H1 (cell line): ENCODE results near the gene USF1. TPM values are rescaled to one million over a fixed set of nuclear protein-coding genes. Genes with fewer than 3 reads are reported as not detected.

Experiments
- CTCF ChIA-PET: fragments of 300-600 bp; sonication (Branson Sonifier 250); formaldehyde crosslinking; loops from one replicate; lab custom pipeline; 2021; ENCODE audit not compliant: partially characterized antibody; lab: Charles Lee
- POLR2A ChIA-PET: fragments of 300-600 bp; sonication (Branson Sonifier 250); formaldehyde crosslinking; loops from one replicate; lab custom pipeline; 2021; ENCODE audit warnings: inconsistent platforms; ENCODE audit not compliant: partially characterized antibody; lab: Charles Lee
- DNase-seq, 2 experiments: peaks; one replicate each; pipeline versions ENCODE4 v3.0.0 to v3.0.0-alpha.2; 2010 to 2022; ENCODE audit warnings: low spot score in 2 of 2, low read depth in 1 of 2, mixed read lengths in 1 of 2
- FAIRE-seq: peaks from 2 replicates; lab custom pipeline; 2011; peaks lifted over from hg19 to GRCh38; lab: Jason Lieb, UNC
- H2AFZ ChIP-seq: 2 replicates; pipeline ENCODE4 v1.8.1; 2012; ENCODE audit warnings: low read length, inconsistent platforms
- H2AK5ac ChIP-seq: 2 replicates; pipeline ENCODE4 v1.6.1; 2013; ENCODE audit warnings: low read depth, low read length
- H2BK120ac ChIP-seq: replicated peaks from 2 replicates; pipeline ENCODE3; 2013; ENCODE audit warnings: low read depth, low read length, inconsistent platforms
- H2BK12ac ChIP-seq: 2 replicates; pipeline ENCODE4 v1.6.1; 2013; ENCODE audit warnings: low read depth, low read length
- H2BK15ac ChIP-seq: 2 replicates; pipeline ENCODE4 v1.6.1; 2013; ENCODE audit warnings: low read length
- H2BK20ac ChIP-seq: 2 replicates; pipeline ENCODE4 v1.6.1; 2013; ENCODE audit warnings: low read length
- H2BK5ac ChIP-seq: 2 replicates; pipeline ENCODE4 v1.6.1; 2013; ENCODE audit warnings: low read depth, low read length
- H3K14ac ChIP-seq: 2 replicates; pipeline ENCODE4 v1.6.1; 2013; ENCODE audit warnings: inconsistent platforms; ENCODE audit not compliant: insufficient read length
- H3K18ac ChIP-seq: 2 replicates; pipeline ENCODE4 v1.6.1; 2013; ENCODE audit warnings: low read length; ENCODE audit errors: extremely low read depth
- H3K23ac ChIP-seq: 2 replicates; pipeline ENCODE4 v1.6.1; 2013; ENCODE audit warnings: inconsistent platforms; ENCODE audit not compliant: insufficient read length
- H3K23me2 ChIP-seq: 2 replicates; pipeline ENCODE4 v1.6.1; 2013; ENCODE audit warnings: low read depth, low read length
- H3K27ac ChIP-seq: 2 replicates; pipeline ENCODE4 v1.6.1; 2011; ENCODE audit warnings: low read depth, low read length, inconsistent platforms
- H3K27me3 ChIP-seq, 4 experiments: replicated peaks in 1 of 4; 1 replicate in 1 of 4; 2 replicates in 3 of 4; pipeline versions ENCODE4 v1.6.1 to v1.8.1; 2011 to 2013; ENCODE audit warnings: low read length in 3 of 4, mild to moderate bottlenecking in 3 of 4, inconsistent platforms in 2 of 4, mixed read lengths in 2 of 4, moderate library complexity in 1 of 4; ENCODE audit not compliant: control insufficient read depth in 3 of 4, insufficient read depth in 3 of 4; ENCODE audit errors: extremely low read depth in 1 of 4
- H3K36me3 ChIP-seq, 4 experiments: 2 replicates each; pipeline versions ENCODE4 v1.6.1 to v1.8.1; 2011 to 2013; ENCODE audit warnings: mild to moderate bottlenecking in 4 of 4, low read length in 3 of 4, moderate library complexity in 2 of 4, control low read depth in 1 of 4, inconsistent platforms in 1 of 4; ENCODE audit not compliant: insufficient read depth in 4 of 4, control insufficient read depth in 2 of 4
- H3K4ac ChIP-seq: replicated peaks from 2 replicates; pipeline ENCODE3; 2013; ENCODE audit warnings: low read length, low read depth, mixed read lengths, inconsistent platforms; ENCODE audit not compliant: insufficient read length
- H3K4me1 ChIP-seq, 4 experiments: replicated peaks in 1 of 4; 1 replicate in 1 of 4; 2 replicates in 3 of 4; pipeline versions ENCODE4 v1.6.1 to v1.8.1; 2011 to 2013; ENCODE audit warnings: low read length in 3 of 4, inconsistent platforms in 2 of 4, mixed read lengths in 1 of 4; ENCODE audit not compliant: insufficient read depth in 4 of 4, control insufficient read depth in 3 of 4
- H3K4me2 ChIP-seq, 2 experiments: 2 replicates each; pipeline versions ENCODE4 v1.6.1 to v1.8.1; 2011 to 2013; ENCODE audit warnings: low read depth in 2 of 2, low read length in 2 of 2, control low read depth in 1 of 2, inconsistent platforms in 1 of 2, mild to moderate bottlenecking in 1 of 2; ENCODE audit not compliant: insufficient read depth in 1 of 2
- H3K4me3 ChIP-seq, 4 experiments: fragments of 200-600, 300-600 bp in 1 of 4; sonication (generic), shearing (Covaris generic), sonication (Bioruptor Twin) in 1 of 4; 2 replicates each; pipeline versions ENCODE4 v1.5.1 to v1.8.1; 2011 to 2016; ENCODE audit warnings: low read length in 4 of 4, low read depth in 3 of 4, control low read depth in 2 of 4, inconsistent platforms in 2 of 4, mild to moderate bottlenecking in 2 of 4, mixed read lengths in 1 of 4, moderate library complexity in 1 of 4; ENCODE audit not compliant: insufficient read depth in 2 of 4; ENCODE audit errors: extremely low read depth in 1 of 4
- H3K56ac ChIP-seq: replicated peaks from 2 replicates; pipeline ENCODE3; 2013; ENCODE audit warnings: low read depth, mild to moderate bottlenecking, mixed read lengths, low read length, inconsistent platforms; ENCODE audit not compliant: insufficient read length
- H3K79me1 ChIP-seq: 2 replicates; pipeline ENCODE4 v1.6.1; 2013; ENCODE audit warnings: low read depth, low read length, control low read depth
- H3K79me2 ChIP-seq, 2 experiments: 2 replicates each; pipeline versions ENCODE4 v1.6.1 to v1.8.1; 2012 to 2013; ENCODE audit warnings: low read length in 2 of 2, mild to moderate bottlenecking in 2 of 2, inconsistent platforms in 1 of 2; ENCODE audit not compliant: insufficient read depth in 2 of 2, control insufficient read depth in 1 of 2
- H3K9ac ChIP-seq, 4 experiments: replicated peaks in 1 of 4; 1 replicate in 1 of 4; 2 replicates in 3 of 4; pipeline versions ENCODE4 v1.6.1 to v1.8.1; 2011 to 2013; ENCODE audit warnings: low read depth in 3 of 4, low read length in 3 of 4, control low read depth in 2 of 4, mild to moderate bottlenecking in 2 of 4, moderate library complexity in 2 of 4, inconsistent platforms in 1 of 4; ENCODE audit errors: extremely low read depth in 1 of 4
- H3K9me3 ChIP-seq, 2 experiments: 2 replicates each; pipeline versions ENCODE4 v1.6.1 to v1.8.1; 2012 to 2013; ENCODE audit warnings: mild to moderate bottlenecking in 2 of 2, moderate library complexity in 2 of 2, control low read depth in 1 of 2, inconsistent platforms in 1 of 2, low read depth in 1 of 2, low read length in 1 of 2, mixed read lengths in 1 of 2; ENCODE audit not compliant: insufficient read depth in 2 of 2
- H4K20me1 ChIP-seq, 2 experiments: replicated peaks in 1 of 2; 2 replicates each; pipeline versions ENCODE3 to v1.8.1; 2011 to 2013; ENCODE audit warnings: inconsistent platforms in 2 of 2, low read length in 2 of 2, mild to moderate bottlenecking in 1 of 2; ENCODE audit not compliant: insufficient read depth in 2 of 2, control insufficient read depth in 1 of 2
- H4K5ac ChIP-seq: 2 replicates; pipeline ENCODE4 v1.6.1; 2013; ENCODE audit warnings: low read length, low read depth, mixed read lengths, inconsistent platforms; ENCODE audit not compliant: insufficient read length
- H4K8ac ChIP-seq: 2 replicates; pipeline ENCODE4 v1.8.0; 2013; ENCODE audit warnings: mild to moderate bottlenecking, moderate library complexity, low read length, inconsistent platforms; ENCODE audit not compliant: insufficient read depth; ENCODE audit errors: extremely low read depth
- H4K91ac ChIP-seq: replicated peaks from 2 replicates; pipeline ENCODE3; 2013; ENCODE audit warnings: low read length, mixed read lengths, inconsistent platforms; ENCODE audit not compliant: insufficient read length
- ATF2 ChIP-seq: IDR thresholded peaks from 2 replicates; pipeline ENCODE4 v1.6.1; 2012; ENCODE audit warnings: low read length, inconsistent platforms
- CBX8 ChIP-seq: fragments of 300-800, 300-1000 bp; sonication (generic); IDR thresholded peaks from 2 replicates; pipeline ENCODE4 v1.7.1; 2016; ENCODE audit warnings: low read depth, low read length, borderline replicate concordance
- CTCF ChIP-seq, 3 experiments: IDR thresholded peaks; 1 replicate in 2 of 3; 2 replicates in 1 of 3; pipeline versions ENCODE4 v1.5.1 to v1.6.1; 2011; ENCODE audit warnings: low read length in 3 of 3, mild to moderate bottlenecking in 3 of 3, inconsistent platforms in 2 of 3, low read depth in 1 of 3, moderate library complexity in 1 of 3; ENCODE audit not compliant: insufficient read depth in 1 of 3; ENCODE audit errors: control extremely low read depth in 1 of 3
- PHF8 ChIP-seq: fragments of 200-600 bp; sonication (generic); conservative IDR thresholded peaks from 2 replicates; pipeline ENCODE4 v1.7.1; 2012; ENCODE audit warnings: low read depth, mild to moderate bottlenecking, inconsistent platforms, low read length, moderate library complexity
- POLR2A ChIP-seq, 2 experiments: IDR thresholded peaks; 1 replicate in 1 of 2; 2 replicates in 1 of 2; pipeline ENCODE4 v1.6.1; 2011; ENCODE audit warnings: low read depth in 2 of 2, low read length in 2 of 2, mild to moderate bottlenecking in 2 of 2; ENCODE audit errors: control extremely low read depth in 1 of 2
- SP1 ChIP-seq: IDR thresholded peaks from 2 replicates; pipeline ENCODE4 v1.6.1; 2011; ENCODE audit warnings: low read depth, low read length
- TAF1 ChIP-seq: IDR thresholded peaks from 2 replicates; pipeline ENCODE4 v1.6.1; 2011; ENCODE audit warnings: mild to moderate bottlenecking, low read depth, low read length
- WGBS, 2 experiments: shearing (Covaris generic) in 1 of 2; methylation state at CpG; one replicate each; pipeline versions ENCODE4 v1.1.6 to v1.1.7; 2013 to 2015; ENCODE audit warnings: low lambda C conversion rate in 2 of 2, mixed read lengths in 2 of 2, inconsistent platforms in 1 of 2, low coverage in 1 of 2, missing lambda C conversion rate in 1 of 2; ENCODE audit not compliant: insufficient replicate concordance in 2 of 2, insufficient coverage in 1 of 2, insufficient read length in 1 of 2; ENCODE audit errors: extremely low coverage in 1 of 2, missing lambda C conversion rate in 1 of 2; 5-methylcytosine and 5-hydroxymethylcytosine counted together
- polyA plus RNA-seq, 7 experiments: library from polyadenylated mRNA; depleted of rRNA in 3 of 7; stranded (reverse) in 5 of 7; unstranded in 2 of 7; fragments of >200 nt in 5 of 7; fragments of 200-250 nt in 2 of 7; gene quantifications; 1 replicate in 5 of 7; 2 replicates in 1 of 7; 4 replicates in 1 of 7; pipeline versions ENCODE4 v1.2.1 to v1.2.3, GENCODE V29; 2011 to 2013; ENCODE audit warnings: missing spikeins in 2 of 7, mixed read lengths in 2 of 7
- total RNA-seq: library from RNA; stranded (reverse); fragmentation: NEBNext Ultra II Directional; extraction: Animal tissue kit (Norgen Biotek cat#: 25700); gene quantifications from 2 replicates; pipeline ENCODE4 v1.2.1, GENCODE V29; 2021

The USF1 gene
- total and polyA plus RNA-seq, 2 of the 8 experiments (the other 6 are each of a cell fraction or from before 2014, with no cell fraction given): 45.7 to 68.9 TPM

GRCh38 chr1:161020509-161021164 is 25.1 kb downstream of the USF1 start, which contains the start of gene F11R:
Gene F11R (minus strand): TSS chr1:161021152. CDS start chr1:161021073, 79 bp downstream.
- no peaks in the 10 kb centered on the region for H3K9me3 ChIP-seq
- H3K14ac ChIP-seq: no peak within 1 kb of the TSS
- CTCF ChIA-PET: interaction anchor here (0.6 to 3.5 kb wide), 18 partner anchors 10 to 208 kb away, joined by 3 to 26 read pairs (median 4); partner anchors contain the start of genes KLHDC9 and USF1
- WGBS, 2 experiments: 1% methylated on average over 31 of the region's 36 CpGs; no CpG with 5 or more reads in 1 of the 2 experiments
- peaks cover 22 to 50% of the 10 kb centered on the region in 2 experiments for H3K79me2 ChIP-seq
- DNase-seq: peak in 1 of 2 experiments; percentile 79
- peak within 1 kb of the TSS; percentile 80 to 95 (median 93) for H3K9ac ChIP-seq
- peaks cover 7 to 17% (median 13%) of the 10 kb centered on the region in 4 experiments for H3K4me1 ChIP-seq
- H2BK5ac ChIP-seq: peak within 1 kb of the TSS; percentile 98
- peaks cover 10% of the 10 kb centered on the region for H3K79me1 ChIP-seq
- H4K91ac ChIP-seq: peak within 1 kb of the TSS; percentile 93
- H3K18ac ChIP-seq: peak within 1 kb of the TSS; percentile 92; the same call in 1 of the 2 replicates
- H3K27me3 ChIP-seq: no peaks in the 10 kb centered on the region
- H3K23me2 ChIP-seq: peaks cover 11% of the 10 kb centered on the region
- peak within 1 kb of the TSS; percentile 79 to 97 (median 95) for H3K4me3 ChIP-seq
- peak within 1 kb of the TSS; percentile 93 for H3K27ac ChIP-seq
- no peak within 1 kb of the TSS for H2AFZ ChIP-seq
- H2AK5ac ChIP-seq: peak within 1 kb of the TSS; percentile 17; the same call in 1 of the 2 replicates
- H2BK120ac ChIP-seq: peak within 1 kb of the TSS; percentile 69
- H2BK15ac ChIP-seq: peak within 1 kb of the TSS; percentile 84; the same call in 1 of the 2 replicates
- H2BK12ac ChIP-seq: peak within 1 kb of the TSS; percentile 98; the same call in 1 of the 2 replicates
- H3K56ac ChIP-seq: peak within 1 kb of the TSS; percentile 80
- peak within 1 kb of the TSS; percentile 80 to 92 for H3K4me2 ChIP-seq
- peak within 1 kb of the TSS; percentile 99 for H4K8ac ChIP-seq
- POLR2A ChIA-PET: interaction anchor here (0.7 to 3.9 kb wide), 26 partner anchors 9 to 374 kb away, joined by 3 to 50 read pairs (median 6); partner anchors contain the start of genes B4GALT3, DEDD, KLHDC9 and SLAMF1
- no peak for FAIRE-seq
- peaks cover 6 to 13% of the 10 kb centered on the region in 2 experiments for H4K20me1 ChIP-seq
- H3K4ac ChIP-seq: peak within 1 kb of the TSS; percentile 55
- H2BK20ac ChIP-seq: 0 out of 2 replicates have a peak within 1 kb of the TSS, but pooled peaks have one; percentile 6
- no peak within 1 kb of the TSS for H3K23ac ChIP-seq
- H3K36me3 ChIP-seq: no peaks in the 10 kb centered on the region; a peak in 1 of 8 replicates
- peak within 1 kb of the TSS; percentile 79 for H4K5ac ChIP-seq
- TF ChIP-seq PHF8 (peak; percentile 68; the same call in 1 of the 2 replicates), POLR2A (IDR thresholded peaks at IDR 0.05; ENCODE audit: control extremely low read depth in 1 of 2, low read depth in 2 of 2, low read length in 2 of 2) (peak; percentile 58 to 95), ATF2 (no peak), CTCF (IDR thresholded peaks at IDR 0.05; ENCODE audit: control extremely low read depth in 1 of 3, insufficient read depth in 1 of 3, low read depth in 1 of 3, low read length in 3 of 3) (peak in 2 of 3 experiments; percentile 28 to 45; a peak in 2 of 4 replicates), CBX8 (no peak), TAF1 (peak; percentile 79), SP1 (no peak)
